Neural cell (in vitro differentiated cells): ENCODE results near the gene GHRH.

Source experiments
- CTCF ChIP-seq: fragments of 450-650 bp; IDR thresholded peaks from 2 replicates; pipeline ENCODE4 v1.5.1; 2014; ENCODE audit warnings: antibody characterized with exemption, mild to moderate bottlenecking, moderate library complexity; ENCODE audit not compliant: poor library complexity, severe bottlenecking
- EP300 ChIP-seq: fragments of 450-650 bp; conservative IDR thresholded peaks from 2 replicates; pipeline ENCODE4 v1.6.1; 2014; ENCODE audit warnings: antibody characterized with exemption, mild to moderate bottlenecking, moderate library complexity; ENCODE audit not compliant: poor library complexity, severe bottlenecking
- EZH2 ChIP-seq: fragments of 200-600, 300-800 bp; shearing (Covaris generic), sonication (generic); IDR thresholded peaks from 2 replicates; pipeline ENCODE4 v1.6.1; 2014; ENCODE audit warnings: antibody characterized with exemption, low read length, borderline replicate concordance, mild to moderate bottlenecking; ENCODE audit not compliant: insufficient read depth, poor library complexity, severe bottlenecking
- POLR2AphosphoS5 ChIP-seq: IDR thresholded peaks from 2 replicates; pipeline ENCODE4 v1.6.1; 2012
- RAD21 ChIP-seq: fragments of 450-650 bp; conservative IDR thresholded peaks from 2 replicates; pipeline ENCODE4 v1.6.1; 2014; ENCODE audit warnings: antibody characterized with exemption, mild to moderate bottlenecking, moderate library complexity
- TAF1 ChIP-seq: IDR thresholded peaks from 2 replicates; pipeline ENCODE4 v1.6.1; 2012; ENCODE audit warnings: low read depth

- TF ChIP-seq CTCF: no peak
- TF ChIP-seq EZH2: no peak
- TF ChIP-seq POLR2AphosphoS5: no peak
- no peak for TF ChIP-seq EP300
- no peak for TF ChIP-seq TAF1
- TF ChIP-seq RAD21: no peak
These were observed 43.2 kb downstream of the GHRH start for GRCh38 chr20:37218441-37218840.
